Trophoblast cell (in vitro differentiated cells and primary cell): ENCODE data around the gene HMGCS1.

Source experiments
- DNase-seq, 2 donors: peaks; one replicate each; pipeline ENCODE4 v3.0.0-alpha.2; 2016
- H2AFZ ChIP-seq: 2 replicates; pipeline ENCODE4 v1.6.1; 2013; ENCODE audit warnings: low read length, moderate library complexity, mild to moderate bottlenecking; ENCODE audit not compliant: insufficient read depth, poor library complexity
- H2AK5ac ChIP-seq: 2 replicates; pipeline ENCODE4 v1.6.1; 2013; ENCODE audit warnings: mild to moderate bottlenecking, low read length
- H2BK120ac ChIP-seq: 2 replicates; pipeline ENCODE4 v1.6.1; 2013; ENCODE audit warnings: low read length, mild to moderate bottlenecking, moderate library complexity; ENCODE audit not compliant: insufficient read depth, poor library complexity
- H2BK12ac ChIP-seq: 2 replicates; pipeline ENCODE4 v1.6.1; 2013; ENCODE audit warnings: mild to moderate bottlenecking, low read length, moderate library complexity
- H2BK5ac ChIP-seq: 2 replicates; pipeline ENCODE4 v1.6.1; 2013; ENCODE audit warnings: low read length, low read depth, moderate library complexity, mild to moderate bottlenecking; ENCODE audit not compliant: poor library complexity
- H3K14ac ChIP-seq: 2 replicates; pipeline ENCODE4 v1.6.1; 2013; ENCODE audit warnings: mild to moderate bottlenecking, low read length
- H3K18ac ChIP-seq: 2 replicates; pipeline ENCODE4 v1.6.1; 2013; ENCODE audit warnings: mild to moderate bottlenecking, low read length
- H3K23ac ChIP-seq: 2 replicates; pipeline ENCODE4 v1.6.1; 2013; ENCODE audit warnings: low read length
- H3K27ac ChIP-seq: 2 replicates; pipeline ENCODE4 v1.5.1; 2013; ENCODE audit warnings: low read depth, mild to moderate bottlenecking, inconsistent platforms, low read length, moderate library complexity
- H3K27me3 ChIP-seq: 2 replicates; pipeline ENCODE4 v1.6.1; 2013; ENCODE audit warnings: inconsistent platforms, mild to moderate bottlenecking, low read length, moderate library complexity; ENCODE audit not compliant: insufficient read depth
- H3K36me3 ChIP-seq, 2 experiments: 1 replicate in 1 of 2; 2 replicates in 1 of 2; pipeline ENCODE4 v1.6.1; 2013; ENCODE audit warnings: low read length in 2 of 2, mild to moderate bottlenecking in 2 of 2, moderate library complexity in 1 of 2; ENCODE audit not compliant: insufficient read depth in 2 of 2, control insufficient read depth in 1 of 2
- H3K4ac ChIP-seq: 2 replicates; pipeline ENCODE4 v1.6.1; 2013; ENCODE audit warnings: low read depth, mild to moderate bottlenecking, low read length, moderate library complexity
- H3K4me1 ChIP-seq, 2 experiments: 1 replicate in 1 of 2; 2 replicates in 1 of 2; pipeline ENCODE4 v1.6.1; 2013; ENCODE audit warnings: low read length in 2 of 2, mild to moderate bottlenecking in 2 of 2, moderate library complexity in 1 of 2; ENCODE audit not compliant: insufficient read depth in 2 of 2, control insufficient read depth in 1 of 2
- H3K4me2 ChIP-seq: 2 replicates; pipeline ENCODE4 v1.6.1; 2013; ENCODE audit warnings: inconsistent platforms, mild to moderate bottlenecking, low read length, moderate library complexity
- H3K4me3 ChIP-seq: 2 replicates; pipeline ENCODE4 v1.5.1; 2013; ENCODE audit warnings: mild to moderate bottlenecking, low read depth, low read length, inconsistent platforms
- H3K79me1 ChIP-seq: one replicate; pipeline ENCODE4 v1.6.1; 2013; ENCODE audit warnings: low read length
- H3K79me2 ChIP-seq: 2 replicates; pipeline ENCODE4 v1.6.1; 2013; ENCODE audit warnings: low read length, mild to moderate bottlenecking; ENCODE audit not compliant: control insufficient read depth, insufficient read depth, poor library complexity
- H3K9ac ChIP-seq: 2 replicates; pipeline ENCODE4 v1.6.1; 2013; ENCODE audit warnings: mild to moderate bottlenecking, low read length
- H3K9me3 ChIP-seq: 2 replicates; pipeline ENCODE4 v1.6.1; 2013; ENCODE audit warnings: low read depth, mild to moderate bottlenecking, control low read depth, inconsistent platforms, low read length; ENCODE audit not compliant: insufficient read depth
- H4K12ac ChIP-seq: 2 replicates; pipeline ENCODE4 v1.6.1; 2013; ENCODE audit warnings: low read depth, mild to moderate bottlenecking, low read length, moderate library complexity
- H4K8ac ChIP-seq: 2 replicates; pipeline ENCODE4 v1.6.1; 2013; ENCODE audit warnings: low read depth, mild to moderate bottlenecking, low read length, moderate library complexity
- H4K91ac ChIP-seq: one replicate; pipeline ENCODE4 v1.6.1; 2013; ENCODE audit warnings: low read depth, mild to moderate bottlenecking, low read length, moderate library complexity
- WGBS: extraction: QIAGEN DNeasy Blood & Tissue Kit; methylation state at CpG from one replicate; pipeline ENCODE4 v1.1.7; 2013; ENCODE audit warnings: missing lambda C conversion rate; ENCODE audit not compliant: insufficient read length, insufficient coverage; ENCODE audit errors: extremely low coverage; 5-methylcytosine and 5-hydroxymethylcytosine counted together

Gene HMGCS1

DNA sequence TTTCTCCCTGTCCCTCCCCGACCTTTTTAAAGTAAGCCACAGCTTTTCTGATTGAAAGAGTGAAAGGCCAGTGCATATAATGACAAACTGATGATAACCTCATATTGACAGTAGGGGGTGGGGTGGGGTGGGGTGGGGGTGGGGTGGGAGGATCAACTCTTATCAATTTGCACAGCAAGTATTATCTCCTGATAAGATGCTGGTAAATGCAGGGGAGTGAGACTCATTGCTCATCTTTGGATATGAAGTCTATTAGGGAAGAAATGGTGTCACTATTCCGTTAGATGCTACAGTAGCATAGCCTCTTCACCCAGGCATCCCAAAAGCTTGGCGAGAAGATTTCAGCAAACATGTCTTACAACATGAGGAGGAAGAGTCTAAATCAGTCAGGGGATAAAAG lies 38.9 kb upstream of the HMGCS1 start:
- no peak overlapping the region for H3K18ac ChIP-seq
- H3K4me3 ChIP-seq: no peak overlapping the region
- H3K79me2 ChIP-seq: no peaks in the 10 kb centered on the region
- H4K8ac ChIP-seq: no peak overlapping the region
- WGBS: no CpG with 5 or more reads among the region's 3 CpGs
- no peaks in the 10 kb centered on the region for H3K79me1 ChIP-seq
- no peak overlapping the region for H2BK5ac ChIP-seq
- no peak overlapping the region for H2BK120ac ChIP-seq
- H2AFZ ChIP-seq: no peak overlapping the region
- no peaks in the 10 kb centered on the region for H3K36me3 ChIP-seq
- H3K14ac ChIP-seq: no peak overlapping the region
- H3K9me3 ChIP-seq: no peaks in the 10 kb centered on the region
- no peak overlapping the region for H3K4ac ChIP-seq
- no peak overlapping the region for H2BK12ac ChIP-seq
- H4K12ac ChIP-seq: no peak overlapping the region
- no peak overlapping the region for H3K4me2 ChIP-seq
- H3K23ac ChIP-seq: no peak overlapping the region
- H3K27ac ChIP-seq: no peak overlapping the region
- no peak for DNase-seq
- no peaks in the 10 kb centered on the region for H3K27me3 ChIP-seq
- H3K9ac ChIP-seq: no peak overlapping the region
- H3K4me1 ChIP-seq: no peaks in the 10 kb centered on the region
- no peak overlapping the region for H4K91ac ChIP-seq
- no peak overlapping the region for H2AK5ac ChIP-seq

DNA sequence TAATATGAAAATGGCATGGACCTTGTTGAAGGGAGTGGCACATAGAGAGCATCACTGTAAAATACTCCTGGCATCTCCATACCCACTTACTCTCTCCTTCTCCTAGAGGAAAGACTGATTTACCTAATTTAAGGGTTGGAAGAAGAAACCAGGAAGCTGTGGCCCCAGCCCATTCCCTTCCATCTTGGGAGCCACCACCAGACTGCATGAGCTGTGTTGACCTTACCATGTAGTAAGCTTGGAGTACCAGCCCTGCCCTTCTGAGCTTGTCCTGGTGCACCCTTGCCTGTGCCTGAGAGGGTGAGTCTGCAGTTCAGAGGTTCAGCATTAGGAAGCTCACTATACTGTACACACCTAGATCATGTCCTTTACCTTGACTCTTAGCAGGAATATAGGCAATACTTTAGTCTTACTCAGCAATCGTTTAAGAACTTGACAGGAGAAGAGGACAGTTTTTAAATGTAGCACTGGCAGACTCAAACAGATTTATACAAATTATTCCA lies 35.7 kb upstream of the HMGCS1 start:
- Histone ChIP-seq H2BK120ac (no peak overlapping the region), H2BK5ac (no peak overlapping the region), H3K4me1 (no peaks in the 10 kb centered on the region), H3K18ac (no peak overlapping the region), H2BK12ac (no peak overlapping the region), H2AK5ac (no peak overlapping the region), H3K4ac (no peak overlapping the region), H3K27ac (no peak overlapping the region), H3K79me2 (no peaks in the 10 kb centered on the region), H3K4me3 (no peak overlapping the region), H3K27me3 (no peaks in the 10 kb centered on the region), H3K79me1 (no peaks in the 10 kb centered on the region), H4K8ac (no peak overlapping the region), H4K12ac (no peak overlapping the region), H3K9ac (no peak overlapping the region), H3K23ac (no peak overlapping the region), H3K36me3 (no peaks in the 10 kb centered on the region), H3K4me2 (no peak overlapping the region), H3K9me3 (no peaks in the 10 kb centered on the region), H4K91ac (no peak overlapping the region), H3K14ac (no peak overlapping the region), H2AFZ (no peak overlapping the region)
- no peak for DNase-seq
- WGBS: no CpG with 5 or more reads among the region's 1 CpG

DNA sequence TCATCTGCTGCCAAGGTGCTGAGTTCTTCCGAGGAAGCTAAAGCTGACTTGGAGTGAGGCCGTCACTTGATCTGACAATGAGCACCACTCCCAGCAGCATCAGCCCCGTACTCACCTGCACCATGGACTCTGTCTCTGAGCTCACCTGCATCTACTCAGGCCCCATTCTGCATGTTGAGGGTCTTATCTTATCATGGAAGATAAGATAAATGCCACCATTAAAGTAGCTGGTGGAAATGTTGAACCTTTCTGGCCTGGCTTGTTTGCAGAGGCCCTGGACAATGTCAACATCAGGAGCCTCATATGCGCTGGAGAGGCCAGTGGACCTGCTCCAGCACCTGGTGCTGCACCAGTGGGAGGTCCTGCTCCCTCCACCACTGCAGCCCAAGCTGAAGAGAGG lies 35.0 kb upstream of the HMGCS1 start:
- H3K4me3 ChIP-seq: no peak overlapping the region
- H3K27ac ChIP-seq: no peak overlapping the region
- H3K79me2 ChIP-seq: no peaks in the 10 kb centered on the region
- H4K8ac ChIP-seq: no peak overlapping the region
- no peaks in the 10 kb centered on the region for H3K27me3 ChIP-seq
- no peak overlapping the region for H3K9ac ChIP-seq
- no peak overlapping the region for H4K91ac ChIP-seq
- H2AFZ ChIP-seq: no peak overlapping the region
- no peak overlapping the region for H4K12ac ChIP-seq
- H3K14ac ChIP-seq: no peak overlapping the region
- no peaks in the 10 kb centered on the region for H3K4me1 ChIP-seq
- no peaks in the 10 kb centered on the region for H3K9me3 ChIP-seq
- no peaks in the 10 kb centered on the region for H3K79me1 ChIP-seq
- no peak overlapping the region for H2BK120ac ChIP-seq
- H3K4me2 ChIP-seq: no peak overlapping the region
- H2AK5ac ChIP-seq: no peak overlapping the region
- no peak for DNase-seq
- no CpG with 5 or more reads among the region's 4 CpGs for WGBS
- H2BK5ac ChIP-seq: no peak overlapping the region
- no peak overlapping the region for H2BK12ac ChIP-seq
- H3K23ac ChIP-seq: no peak overlapping the region
- no peaks in the 10 kb centered on the region for H3K36me3 ChIP-seq
- no peak overlapping the region for H3K4ac ChIP-seq
- H3K18ac ChIP-seq: no peak overlapping the region

DNA sequence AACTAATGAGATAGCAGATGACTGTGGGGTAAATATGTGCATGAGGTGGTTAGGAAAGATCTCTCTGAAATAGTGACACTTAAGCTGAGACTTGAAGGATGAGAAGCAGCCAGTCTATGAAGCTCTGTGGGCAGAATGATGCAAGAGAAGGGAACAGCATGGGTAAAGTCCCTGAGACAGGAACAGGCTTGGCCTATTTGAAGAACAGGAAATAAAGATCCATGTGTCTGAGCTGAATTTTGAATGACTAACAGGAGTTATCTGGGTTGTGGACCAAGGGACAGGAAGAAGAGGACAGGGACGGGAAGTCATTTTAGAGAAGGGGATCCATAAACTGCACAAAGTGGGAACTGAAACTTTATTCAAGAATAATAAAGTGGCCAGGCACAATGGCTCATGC lies 25.6 kb upstream of the HMGCS1 start:
- Histone ChIP-seq H2BK120ac (no peak overlapping the region), H3K9me3 (peaks cover 8% of the 10 kb centered on the region), H2AFZ (no peak overlapping the region), H2BK12ac (no peak overlapping the region), H4K12ac (no peak overlapping the region), H3K4me3 (no peak overlapping the region), H3K36me3 (no peaks in the 10 kb centered on the region), H3K23ac (no peak overlapping the region), H3K79me1 (no peaks in the 10 kb centered on the region), H3K27ac (no peak overlapping the region), H3K4ac (no peak overlapping the region), H3K18ac (no peak overlapping the region), H3K4me1 (no peaks in the 10 kb centered on the region), H3K4me2 (no peak overlapping the region), H2BK5ac (no peak overlapping the region), H2AK5ac (no peak overlapping the region), H3K27me3 (no peaks in the 10 kb centered on the region), H4K8ac (no peak overlapping the region), H3K9ac (no peak overlapping the region), H3K79me2 (no peaks in the 10 kb centered on the region), H3K14ac (no peak overlapping the region), H4K91ac (no peak overlapping the region)
- DNase-seq: no peak
- no CpG with 5 or more reads among the region's 1 CpG for whole genome bisulfite sequencing
